ENCODE measurements around the gene PMPCA. TPM values are rescaled to one million over a fixed set of nuclear protein-coding genes. Genes with fewer than 3 reads are reported as not detected.

PMPCA gene
- total RNA-seq, 1 donor from 2014 or later, result 86.6 TPM

DNA sequence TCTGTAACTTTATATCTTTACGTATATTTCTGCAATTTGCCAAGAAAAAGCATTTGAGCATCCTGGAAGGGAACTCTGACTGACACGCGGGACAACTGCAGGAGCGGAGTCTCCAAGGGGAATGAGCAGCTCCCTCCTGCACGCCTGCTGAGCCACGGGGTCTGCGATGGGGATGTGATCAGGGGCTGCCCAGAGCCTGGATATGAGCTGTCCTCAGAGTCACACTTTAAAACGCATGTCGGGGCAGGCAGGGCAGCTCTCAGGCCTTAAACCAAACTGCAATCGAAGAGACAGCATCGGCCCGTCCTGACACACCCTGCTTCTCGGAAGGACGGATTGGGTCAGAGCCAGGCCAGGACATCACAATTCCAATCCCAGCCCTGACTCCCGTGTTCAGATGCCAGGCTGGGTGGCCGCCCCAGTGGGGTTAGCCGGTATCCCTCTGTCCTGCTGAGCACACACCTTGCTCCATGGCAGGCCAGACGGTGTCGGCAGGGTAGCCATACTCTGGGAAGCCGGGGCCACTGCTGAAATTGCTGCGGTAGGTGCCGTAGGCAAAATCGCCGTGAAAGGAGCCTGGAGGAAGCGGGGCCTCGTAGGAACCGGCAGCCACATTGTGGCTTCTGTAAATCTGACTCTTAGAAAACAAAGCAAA, 55.2 kb downstream of the PMPCA start:
- no peak for DNase-seq (ENCODE audit: low read depth, low spot score)
- Mint-ChIP-seq H3K4me3 (no peak overlapping the region), H3K4me1 (no peaks in the 10 kb centered on the region), H3K36me3 (ENCODE audit: low read depth) (peaks cover 9% of the 10 kb centered on the region), H3K27me3 (ENCODE audit: low read depth) (no peaks in the 10 kb centered on the region), H3K9me3 (no peaks in the 10 kb centered on the region), H3K27ac (ENCODE audit: unreplicated experiment) (peak overlapping the region; percentile 83)
- TF ChIP-seq, protein P1, sequence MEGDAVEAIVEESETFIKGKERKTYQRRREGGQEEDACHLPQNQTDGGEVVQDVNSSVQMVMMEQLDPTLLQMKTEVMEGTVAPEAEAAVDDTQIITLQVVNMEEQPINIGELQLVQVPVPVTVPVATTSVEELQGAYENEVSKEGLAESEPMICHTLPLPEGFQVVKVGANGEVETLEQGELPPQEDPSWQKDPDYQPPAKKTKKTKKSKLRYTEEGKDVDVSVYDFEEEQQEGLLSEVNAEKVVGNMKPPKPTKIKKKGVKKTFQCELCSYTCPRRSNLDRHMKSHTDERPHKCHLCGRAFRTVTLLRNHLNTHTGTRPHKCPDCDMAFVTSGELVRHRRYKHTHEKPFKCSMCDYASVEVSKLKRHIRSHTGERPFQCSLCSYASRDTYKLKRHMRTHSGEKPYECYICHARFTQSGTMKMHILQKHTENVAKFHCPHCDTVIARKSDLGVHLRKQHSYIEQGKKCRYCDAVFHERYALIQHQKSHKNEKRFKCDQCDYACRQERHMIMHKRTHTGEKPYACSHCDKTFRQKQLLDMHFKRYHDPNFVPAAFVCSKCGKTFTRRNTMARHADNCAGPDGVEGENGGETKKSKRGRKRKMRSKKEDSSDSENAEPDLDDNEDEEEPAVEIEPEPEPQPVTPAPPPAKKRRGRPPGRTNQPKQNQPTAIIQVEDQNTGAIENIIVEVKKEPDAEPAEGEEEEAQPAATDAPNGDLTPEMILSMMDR (conservative IDR thresholded peaks at IDR 0.05), result no peak

DNA sequence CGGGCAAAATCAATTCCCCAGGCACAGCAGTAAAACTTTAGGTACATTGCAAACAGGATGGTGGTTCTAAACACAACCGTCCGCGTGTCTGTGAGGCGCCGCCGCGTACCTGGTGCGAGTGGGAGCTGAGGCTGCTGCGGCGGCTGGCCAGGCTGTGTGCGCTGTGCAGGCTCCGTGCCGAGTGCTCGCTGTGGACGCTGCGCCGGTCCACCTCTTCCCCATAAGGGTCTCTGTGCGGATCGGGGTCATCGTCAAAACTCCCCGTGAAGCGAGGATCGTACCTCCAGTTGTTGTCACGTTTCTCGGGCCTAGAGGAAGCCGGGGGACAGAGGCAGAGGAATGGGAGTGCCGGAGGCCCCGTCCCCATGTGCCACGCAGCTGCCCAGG, 55.7 kb downstream of the PMPCA start:
- TF ChIP-seq, protein P1 (conservative IDR thresholded peaks at IDR 0.05), result no peak
- Mint-ChIP-seq H3K27me3 (ENCODE audit: low read depth) (no peaks in the 10 kb centered on the region), H3K36me3 (ENCODE audit: low read depth) (peaks cover 9% of the 10 kb centered on the region)

DNA sequence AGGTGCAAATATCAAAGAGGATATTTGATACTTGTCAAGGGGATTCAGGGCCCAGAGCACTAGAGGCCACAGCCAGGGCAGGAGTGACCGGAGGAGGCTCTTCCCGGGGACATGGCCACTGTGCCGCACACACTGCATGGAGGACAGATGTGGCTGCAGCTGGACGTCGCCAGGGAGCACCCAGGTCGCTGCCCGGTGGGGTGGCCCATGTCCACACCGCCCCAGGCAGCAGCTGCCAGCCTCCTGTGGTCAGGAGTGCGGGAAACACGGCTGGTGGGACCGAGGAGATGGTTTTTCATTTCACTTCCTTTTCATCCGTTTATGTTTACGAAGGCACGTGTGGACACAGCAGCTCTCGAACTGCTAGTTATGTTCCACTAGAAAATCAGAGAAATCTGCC, 57.3 kb downstream of the PMPCA start:
- H3K36me3 Mint-ChIP-seq (ENCODE audit: low read depth), result peaks cover 6% of the 10 kb centered on the region
- H3K4me1 Mint-ChIP-seq, result no peaks in the 10 kb centered on the region
- DNase-seq (ENCODE audit: low read depth, low spot score), result no peak
- H3K9me3 Mint-ChIP-seq, result no peaks in the 10 kb centered on the region
- H3K4me3 Mint-ChIP-seq, result no peak overlapping the region
- TF ChIP-seq, protein P1 (conservative IDR thresholded peaks at IDR 0.05), result no peak
- H3K27me3 Mint-ChIP-seq (ENCODE audit: low read depth), result no peaks in the 10 kb centered on the region
- no peak overlapping the region for H3K27ac Mint-ChIP-seq (ENCODE audit: unreplicated experiment)

More for the DNA sequence above, 55.7 kb downstream of the PMPCA start:
- H3K9me3 Mint-ChIP-seq, result no peaks in the 10 kb centered on the region
- no peak overlapping the region for H3K4me3 Mint-ChIP-seq
- no peak for DNase-seq (ENCODE audit: low read depth, low spot score)
- no peaks in the 10 kb centered on the region for H3K4me1 Mint-ChIP-seq
- no peak overlapping the region for H3K27ac Mint-ChIP-seq (ENCODE audit: unreplicated experiment)

DNA sequence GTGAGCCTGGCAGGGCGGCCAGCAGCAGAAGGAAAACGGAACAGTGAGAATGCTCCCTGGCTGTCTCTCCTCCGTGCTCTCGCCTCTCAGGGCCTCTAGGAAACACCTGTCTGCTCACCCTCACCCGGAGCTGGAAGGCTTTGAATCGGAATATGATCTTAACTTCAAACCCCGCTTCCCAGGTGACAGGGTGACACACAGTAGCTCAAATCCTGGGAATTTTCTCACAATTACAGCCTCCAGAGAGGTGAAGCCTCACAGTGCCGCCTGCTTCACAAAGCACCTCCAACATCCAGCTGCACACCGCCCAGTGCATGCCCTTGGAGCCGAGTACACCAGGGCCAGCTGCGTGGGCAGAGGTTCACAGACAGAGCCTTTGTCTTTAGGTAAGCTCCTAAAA, 59.9 kb downstream of the PMPCA start:
- TF ChIP-seq, protein P1 (conservative IDR thresholded peaks at IDR 0.05), result no peak
- Mint-ChIP-seq H3K4me1 (no peaks in the 10 kb centered on the region), H3K9me3 (no peaks in the 10 kb centered on the region), H3K4me3 (no peak overlapping the region), H3K27me3 (ENCODE audit: low read depth) (no peaks in the 10 kb centered on the region), H3K36me3 (ENCODE audit: low read depth) (peaks cover 3% of the 10 kb centered on the region), H3K27ac (ENCODE audit: unreplicated experiment) (no peak overlapping the region)
- no peak for DNase-seq (ENCODE audit: low read depth, low spot score)

DNA sequence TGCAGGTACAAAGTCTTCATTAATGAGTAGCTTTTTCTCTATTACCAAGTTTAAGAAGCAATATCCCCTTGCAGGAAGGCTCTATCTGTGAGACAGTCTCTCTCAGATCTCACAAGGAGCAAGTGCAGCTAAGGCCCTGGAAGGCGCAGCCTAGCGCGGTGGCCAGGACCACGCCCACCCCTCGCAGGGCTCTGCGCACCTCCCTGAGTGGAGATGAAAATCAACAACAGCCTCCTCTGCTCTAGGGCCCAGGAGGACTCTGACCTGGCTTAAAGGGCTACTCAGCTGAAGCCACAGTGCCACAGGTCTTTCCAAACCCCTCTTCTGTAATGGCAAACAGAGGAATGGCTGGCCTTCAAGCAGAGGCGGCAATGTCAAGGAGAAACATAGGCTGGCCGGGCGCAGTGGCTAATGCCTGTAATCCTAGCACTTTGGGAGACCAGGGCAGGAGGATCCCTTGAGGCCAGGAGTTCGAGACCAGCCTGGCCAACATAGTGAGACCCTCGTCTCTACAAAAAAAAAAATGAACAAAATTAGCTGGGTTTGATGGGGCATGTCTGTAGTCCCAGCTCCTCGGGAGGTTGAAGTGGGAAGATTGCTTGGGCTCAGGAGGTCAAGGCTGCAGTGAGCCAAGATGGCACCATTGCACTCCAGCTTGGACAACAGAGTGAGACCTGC, 60.5 kb downstream of the PMPCA start:
- Mint-ChIP-seq H3K36me3 (ENCODE audit: low read depth) (peaks cover 3% of the 10 kb centered on the region), H3K4me3 (no peak overlapping the region), H3K9me3 (no peaks in the 10 kb centered on the region), H3K4me1 (no peaks in the 10 kb centered on the region), H3K27me3 (ENCODE audit: low read depth) (no peaks in the 10 kb centered on the region), H3K27ac (ENCODE audit: unreplicated experiment) (peak overlapping the region; percentile 19)
- TF ChIP-seq, protein P1 (conservative IDR thresholded peaks at IDR 0.05), result no peak
- DNase-seq (ENCODE audit: low read depth, low spot score), result no peak

Data from neural crest cell (in vitro differentiated cells).